SK-N-SH (cell line): ENCODE results near the gene MBNL2. TPM values are rescaled to one million over a fixed set of nuclear protein-coding genes. Genes with fewer than 3 reads are reported as not detected.

Experiments used
- CTCF ChIA-PET: fragments of 300-600, 350-600 bp; formaldehyde crosslinking; extraction: SDS; loops from one replicate; lab custom pipeline; 2021; lab: Yijun Ruan, JAX
- POLR2A ChIA-PET: fragments of 350-600 bp; sonication (Branson Sonifier 250); formaldehyde crosslinking; extraction: SDS; loops from one replicate; lab custom pipeline; 2020; ENCODE audit warnings: antibody characterized with exemption, inconsistent platforms; lab: Yijun Ruan, JAX
- DNase-seq: peaks from one replicate; pipeline ENCODE4 v3.0.0; 2012
- H2AFZ ChIP-seq: fragments of 200-600 bp; sonication (generic); 2 replicates; pipeline ENCODE4 v1.8.1; 2016; ENCODE audit warnings: antibody characterized with exemption, mild to moderate bottlenecking, low read depth
- H3F3A ChIP-seq: fragments of 200-600 bp; sonication (generic); replicated peaks from 2 replicates; pipeline ENCODE3; 2016; ENCODE audit warnings: antibody characterized with exemption, mild to moderate bottlenecking; ENCODE audit not compliant: insufficient read depth
- H3K27ac ChIP-seq, 2 experiments: fragments of 200-500 bp in 1 of 2; fragments of 200-600 bp in 1 of 2; sonication (Bioruptor generic) in 1 of 2; sonication (generic), shearing (Covaris generic) in 1 of 2; 2 replicates each; pipeline versions ENCODE4 v1.5.1 to v1.6.1; 2014 to 2016; ENCODE audit warnings: low read depth in 2 of 2, inconsistent platforms in 1 of 2, low read length in 1 of 2, mild to moderate bottlenecking in 1 of 2, mixed read lengths in 1 of 2
- H3K27me3 ChIP-seq: fragments of 200-600 bp; sonication (generic), shearing (Covaris generic); 2 replicates; pipeline ENCODE4 v1.6.1; 2016; ENCODE audit warnings: mixed run types; ENCODE audit not compliant: insufficient read depth
- H3K36me3 ChIP-seq, 2 experiments: fragments of 200-500 bp in 1 of 2; fragments of 200-600 bp in 1 of 2; sonication (Bioruptor generic) in 1 of 2; sonication (generic) in 1 of 2; replicated peaks in 1 of 2; 2 replicates each; pipeline versions ENCODE3 to v1.5.1; 2014 to 2016; ENCODE audit warnings: low read length in 1 of 2, mild to moderate bottlenecking in 1 of 2; ENCODE audit not compliant: insufficient read depth in 2 of 2, control insufficient read depth in 1 of 2
- H3K4me1 ChIP-seq, 2 experiments: fragments of 200-500 bp in 1 of 2; fragments of 200-600 bp in 1 of 2; sonication (Bioruptor generic) in 1 of 2; sonication (generic), shearing (Covaris generic) in 1 of 2; 2 replicates each; pipeline versions ENCODE4 v1.5.1 to v1.6.1; 2014 to 2016; ENCODE audit warnings: low read depth in 1 of 2, low read length in 1 of 2, mixed run types in 1 of 2; ENCODE audit not compliant: insufficient read depth in 2 of 2, control insufficient read depth in 1 of 2
- H3K4me2 ChIP-seq: fragments of 200-600 bp; sonication (generic), shearing (Covaris generic); 2 replicates; pipeline ENCODE4 v1.6.1; 2017; ENCODE audit warnings: mixed run types
- H3K4me3 ChIP-seq, 2 experiments: fragments of 200-500 bp in 1 of 2; fragments of 200-600 bp in 1 of 2; sonication (Bioruptor generic) in 1 of 2; sonication (generic), shearing (Covaris generic) in 1 of 2; 2 replicates each; pipeline versions ENCODE4 v1.5.1 to v1.8.1; 2014 to 2016; ENCODE audit warnings: low read depth in 2 of 2, inconsistent platforms in 1 of 2, low read length in 1 of 2, mild to moderate bottlenecking in 1 of 2, mixed read lengths in 1 of 2, moderate library complexity in 1 of 2
- H3K79me2 ChIP-seq: fragments of 200-600 bp; sonication (generic); 2 replicates; pipeline ENCODE4 v1.8.1; 2017; ENCODE audit warnings: mild to moderate bottlenecking; ENCODE audit not compliant: insufficient read depth
- H3K9ac ChIP-seq: fragments of 200-600 bp; sonication (generic); 2 replicates; pipeline ENCODE4 v1.6.1; 2017; ENCODE audit warnings: mixed run types
- H3K9me2 ChIP-seq: fragments of 200-600 bp; sonication (generic); 2 replicates; pipeline ENCODE4 v1.6.1; 2017; ENCODE audit warnings: mixed run types
- H3K9me3 ChIP-seq: fragments of 200-600 bp; sonication (generic); 2 replicates; pipeline ENCODE4 v1.6.1; 2017; ENCODE audit warnings: mixed run types, mild to moderate bottlenecking, moderate library complexity
- H4K20me1 ChIP-seq: fragments of 200-600 bp; sonication (generic); 2 replicates; pipeline ENCODE4 v1.6.1; 2017; ENCODE audit warnings: mild to moderate bottlenecking, mixed run types; ENCODE audit not compliant: insufficient read depth
- CTCF ChIP-seq: fragments of 200-600 bp; sonication (generic); IDR thresholded peaks from 2 replicates; pipeline ENCODE4 v1.6.1; 2017; ENCODE audit warnings: antibody characterized with exemption, mild to moderate bottlenecking, moderate library complexity
- ELF1 ChIP-seq: IDR thresholded peaks from 2 replicates; pipeline ENCODE4 v1.4.0; 2012
- EP300 ChIP-seq, 2 experiments: IDR thresholded peaks; 2 replicates each; pipeline versions ENCODE4 v1.4.0 to v1.6.1; 2012; ENCODE audit warnings: borderline replicate concordance in 1 of 2, low read depth in 1 of 2, low read length in 1 of 2
- EZH2phosphoT487 ChIP-seq: fragments of 200-600 bp; sonication (generic); IDR thresholded peaks from 2 replicates; pipeline ENCODE4 v1.6.1; 2017; ENCODE audit warnings: low read depth, mixed run types, mild to moderate bottlenecking, antibody characterized with exemption, moderate library complexity, borderline replicate concordance
- GABPA ChIP-seq: IDR thresholded peaks from 2 replicates; pipeline ENCODE4 v1.4.0; 2012; ENCODE audit warnings: low read depth, mild to moderate bottlenecking
- JUND ChIP-seq: IDR thresholded peaks from 2 replicates; pipeline ENCODE4 v1.4.0; 2012
- MAX ChIP-seq: IDR thresholded peaks from 2 replicates; pipeline ENCODE4 v1.4.0; 2012; ENCODE audit warnings: low read depth
- MEF2A ChIP-seq: IDR thresholded peaks from 2 replicates; pipeline ENCODE4 v1.4.0; 2012; ENCODE audit warnings: low read depth, borderline replicate concordance
- MXI1 ChIP-seq: IDR thresholded peaks from 2 replicates; pipeline ENCODE4 v1.6.1; 2012; ENCODE audit warnings: mild to moderate bottlenecking, low read depth, low read length, improper control_type of control experiment
- NFIC ChIP-seq: IDR thresholded peaks from 2 replicates; pipeline ENCODE4 v1.4.0; 2012; ENCODE audit warnings: borderline replicate concordance
- POLR2AphosphoS5 ChIP-seq: IDR thresholded peaks from 2 replicates; pipeline ENCODE4 v1.6.1; 2012; ENCODE audit warnings: low read depth, low read length
- RAD21 ChIP-seq: IDR thresholded peaks from 2 replicates; pipeline ENCODE4 v1.6.1; 2012; ENCODE audit warnings: mild to moderate bottlenecking, low read length
- RCOR1 ChIP-seq: fragments of 150-350 bp; IDR thresholded peaks from 2 replicates; pipeline ENCODE4 v1.6.1; 2017; ENCODE audit warnings: antibody characterized with exemption, low read length
- REST ChIP-seq: IDR thresholded peaks from 2 replicates; pipeline ENCODE4 v1.6.1; 2012; ENCODE audit warnings: mild to moderate bottlenecking, low read depth, low read length, moderate library complexity
- RFX5 ChIP-seq: IDR thresholded peaks from 2 replicates; pipeline ENCODE4 v1.6.1; 2012; ENCODE audit warnings: mild to moderate bottlenecking, improper control_type of control experiment, low read length
- SIN3A ChIP-seq: IDR thresholded peaks from 2 replicates; pipeline ENCODE4 v1.6.1; 2012; ENCODE audit warnings: low read depth, mild to moderate bottlenecking, low read length, moderate library complexity, borderline replicate concordance
- USF2 ChIP-seq: fragments of 150-350 bp; IDR thresholded peaks from 2 replicates; pipeline ENCODE4 v1.6.1; 2017; ENCODE audit warnings: antibody characterized with exemption, low read length, low read depth, borderline replicate concordance
- YY1 ChIP-seq: IDR thresholded peaks from 2 replicates; pipeline ENCODE4 v1.4.0; 2012; ENCODE audit warnings: low read depth, mild to moderate bottlenecking
- WGBS: methylation state at CpG from one replicate; pipeline ENCODE4 v1.1.6; 2017; ENCODE audit warnings: low lambda C conversion rate; 5-methylcytosine and 5-hydroxymethylcytosine counted together
- polyA plus RNA-seq, 3 experiments: library from polyadenylated mRNA; depleted of rRNA; stranded (reverse); fragments of >200 nt; gene quantifications; 2 replicates each; pipeline ENCODE4 v1.2.3, GENCODE V29; 2012

The MBNL2 gene
- polyA plus RNA-seq, 1 of the 3 experiments (the other 2 are of a cell fraction) = 24.5 TPM

GRCh38 chr13:97264663-97265062 lies 42.5 kb downstream of the MBNL2 start:
- no peaks in the 10 kb centered on the region for H3K9me2 ChIP-seq
- no peak overlapping the region for H3K4me3 ChIP-seq
- H3K27ac ChIP-seq = peak overlapping the region in 1 of 2 experiments; percentile 90; a peak in 2 of 4 replicates
- H3F3A ChIP-seq = peaks cover 43% of the 10 kb centered on the region
- 96% methylated on average over 3 of the region's 3 CpGs for WGBS
- no peak overlapping the region for H3K9ac ChIP-seq
- H2AFZ ChIP-seq = no peak overlapping the region
- H3K79me2 ChIP-seq = peaks cover 100% of the 10 kb centered on the region
- CTCF ChIA-PET = no interaction called here
- DNase-seq = no peak
- POLR2A ChIA-PET = no interaction called here
- no peaks in the 10 kb centered on the region for H3K9me3 ChIP-seq
- H3K4me1 ChIP-seq = peaks cover 34 to 42% of the 10 kb centered on the region in 2 experiments
- TF ChIP-seq POLR2AphosphoS5 (no peak), RCOR1 (no peak), MXI1 (no peak), RFX5 (no peak), NFIC (no peak), JUND (no peak), RAD21 (no peak), REST (no peak), ELF1 (no peak), EZH2phosphoT487 (no peak), GABPA (no peak), MAX (no peak), YY1 (no peak), MEF2A (no peak), SIN3A (no peak), USF2 (no peak), EP300 (IDR thresholded peaks at IDR 0.05; ENCODE audit: borderline replicate concordance in 1 of 2, low read depth in 1 of 2, low read length in 1 of 2) (no peak), CTCF (no peak)
- H3K27me3 ChIP-seq = no peaks in the 10 kb centered on the region
- peaks cover 9 to 35% of the 10 kb centered on the region in 2 experiments for H3K36me3 ChIP-seq
- H3K4me2 ChIP-seq = no peak overlapping the region
- H4K20me1 ChIP-seq = no peaks in the 10 kb centered on the region
